OCI-LY3 (cell line): ENCODE measurements around the gene USP34.

Source experiments
- EZH2phosphoT487 ChIP-seq: fragments of 200-600 bp; shearing (Covaris generic); IDR thresholded peaks from 2 replicates; pipeline ENCODE4 v1.6.1; 2018; ENCODE audit warnings: antibody characterized with exemption, mixed run types, low read depth
- TF ChIP-seq, protein P1 (sequence below): fragments of 200-600, 300-600 bp; sonication (generic); IDR thresholded peaks from 2 replicates; pipeline ENCODE4 v1.5.1; 2014; ENCODE audit warnings: antibody characterized with exemption, low read length, low read depth

DNA sequence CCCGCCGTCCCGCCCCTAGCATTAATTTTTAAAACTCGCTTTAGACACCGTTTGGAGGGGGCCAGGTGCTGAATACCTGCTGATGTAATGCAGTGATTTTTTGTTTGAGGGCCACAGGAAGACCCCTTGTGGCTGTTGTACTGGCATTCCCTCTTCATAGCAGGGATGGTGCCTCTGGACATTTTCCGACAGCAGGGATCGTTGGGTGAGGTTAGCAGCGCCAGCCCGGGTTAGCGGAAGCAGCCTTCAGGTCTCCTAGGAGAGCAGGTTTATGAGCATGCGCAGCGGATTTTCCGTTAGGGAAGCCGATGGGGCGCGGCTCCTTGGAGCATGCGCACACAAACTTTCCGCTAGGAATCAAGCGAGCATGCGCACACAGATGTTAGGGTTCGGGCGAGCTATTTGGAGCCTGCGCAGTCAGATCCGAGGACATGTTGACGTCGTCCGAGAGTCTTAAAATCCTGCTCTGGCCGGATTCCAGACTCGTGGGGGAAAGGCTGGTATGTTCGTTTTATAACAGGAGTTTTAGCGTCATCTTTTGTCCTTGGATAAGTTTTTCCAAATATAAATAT is 326.1 kb downstream of the USP34 start:
- TF ChIP-seq, protein P1, sequence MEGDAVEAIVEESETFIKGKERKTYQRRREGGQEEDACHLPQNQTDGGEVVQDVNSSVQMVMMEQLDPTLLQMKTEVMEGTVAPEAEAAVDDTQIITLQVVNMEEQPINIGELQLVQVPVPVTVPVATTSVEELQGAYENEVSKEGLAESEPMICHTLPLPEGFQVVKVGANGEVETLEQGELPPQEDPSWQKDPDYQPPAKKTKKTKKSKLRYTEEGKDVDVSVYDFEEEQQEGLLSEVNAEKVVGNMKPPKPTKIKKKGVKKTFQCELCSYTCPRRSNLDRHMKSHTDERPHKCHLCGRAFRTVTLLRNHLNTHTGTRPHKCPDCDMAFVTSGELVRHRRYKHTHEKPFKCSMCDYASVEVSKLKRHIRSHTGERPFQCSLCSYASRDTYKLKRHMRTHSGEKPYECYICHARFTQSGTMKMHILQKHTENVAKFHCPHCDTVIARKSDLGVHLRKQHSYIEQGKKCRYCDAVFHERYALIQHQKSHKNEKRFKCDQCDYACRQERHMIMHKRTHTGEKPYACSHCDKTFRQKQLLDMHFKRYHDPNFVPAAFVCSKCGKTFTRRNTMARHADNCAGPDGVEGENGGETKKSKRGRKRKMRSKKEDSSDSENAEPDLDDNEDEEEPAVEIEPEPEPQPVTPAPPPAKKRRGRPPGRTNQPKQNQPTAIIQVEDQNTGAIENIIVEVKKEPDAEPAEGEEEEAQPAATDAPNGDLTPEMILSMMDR = no peak
- no peak for TF ChIP-seq EZH2phosphoT487
